ENCODE results near the gene KIR2DL3. TPM values are rescaled to one million over a fixed set of nuclear protein-coding genes. Genes with fewer than 3 reads are reported as not detected.
"Not testable (repeated sequence)": the region's sequence is repeated elsewhere in the genome, so short reads cannot be mapped to it uniquely, and the experiment has no call there.

KIR2DL3 gene
- total RNA-seq, 1 experiment from 2014 or later: not detected

DNA sequence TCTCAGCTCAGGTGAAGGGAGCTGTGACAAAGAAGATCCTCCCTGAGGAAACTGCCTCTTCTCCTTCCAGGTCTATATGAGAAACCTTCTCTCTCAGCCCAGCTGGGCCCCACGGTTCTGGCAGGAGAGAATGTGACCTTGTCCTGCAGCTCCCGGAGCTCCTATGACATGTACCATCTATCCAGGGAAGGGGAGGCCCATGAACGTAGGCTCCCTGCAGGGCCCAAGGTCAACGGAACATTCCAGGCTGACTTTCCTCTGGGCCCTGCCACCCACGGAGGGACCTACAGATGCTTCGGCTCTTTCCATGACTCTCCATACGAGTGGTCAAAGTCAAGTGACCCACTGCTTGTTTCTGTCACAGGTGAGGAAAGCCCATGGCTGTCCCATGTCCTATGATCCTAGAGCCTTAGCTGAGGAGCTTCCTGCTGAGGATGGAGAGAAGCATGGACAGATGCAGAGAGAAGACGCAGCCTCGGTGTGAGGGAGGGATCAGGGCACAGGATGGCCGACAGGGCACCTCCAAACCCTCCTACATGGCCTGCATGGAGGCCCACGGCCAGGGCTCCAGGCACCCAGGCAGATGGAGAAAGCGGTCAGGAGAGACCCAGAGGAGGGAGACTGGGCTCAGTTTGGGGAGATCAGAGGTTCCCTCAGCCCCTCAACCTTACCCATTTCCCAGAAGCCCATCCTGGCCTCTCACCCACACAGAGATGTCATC, 36.9 kb downstream of the KIR2DL3 start:
- H2AFZ ChIP-seq; H3K27ac ChIP-seq; POLR2A ChIA-PET (ENCODE audit: unreplicated experiment); H3K9me2 ChIP-seq (ENCODE audit: insufficient read depth); H3F3A ChIP-seq (ENCODE audit: insufficient read depth, low read depth); CTCF ChIA-PET; H3K79me2 ChIP-seq (ENCODE audit: low read depth); H3K9me3 ChIP-seq (ENCODE audit: insufficient read depth, low read depth); H3K4me1 ChIP-seq (replicated peaks; ENCODE audit: insufficient read depth); BruUV-seq (replicated peaks); H3K4me2 ChIP-seq; DNase-seq; H3K36me3 ChIP-seq (ENCODE audit: low read depth); H3K4me3 ChIP-seq; H4K20me1 ChIP-seq (ENCODE audit: insufficient read depth); intact Hi-C loops (cut with micrococcal nuclease; ENCODE audit: unreplicated experiment): not testable (repeated sequence)
- H3K27me3 ChIP-seq (ENCODE audit: insufficient read depth, low read depth): peaks cover 43% of the 10 kb centered on the region; the same call in 1 of the 2 replicates

DNA sequence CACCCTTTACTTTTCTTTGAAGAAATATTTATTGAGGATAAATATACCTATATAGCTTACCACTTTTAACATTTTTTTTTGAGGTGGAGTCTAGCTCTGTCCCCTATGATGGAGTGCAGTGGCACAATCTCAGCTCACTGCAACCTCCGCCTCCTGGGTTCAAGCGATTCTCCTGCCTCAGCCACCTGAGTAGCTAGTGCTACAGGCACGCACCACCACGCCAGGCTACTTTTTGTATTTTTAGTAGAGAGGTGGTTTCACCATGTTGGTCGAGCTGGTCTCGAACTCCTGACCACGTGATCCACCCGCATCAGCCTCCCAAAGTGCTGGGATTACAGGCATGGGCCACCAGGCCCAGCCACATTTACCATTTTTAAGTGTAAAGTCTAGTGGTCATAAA, 37.5 kb downstream of the KIR2DL3 start:
- intact Hi-C loops (cut with micrococcal nuclease; ENCODE audit: unreplicated experiment): not testable (repeated sequence)

GRCh38 chr19:54777851-54778250, 39.5 kb downstream of the KIR2DL3 start:
- H3K4me1 ChIP-seq (replicated peaks; ENCODE audit: insufficient read depth); H3K79me2 ChIP-seq (ENCODE audit: low read depth); H4K20me1 ChIP-seq (ENCODE audit: insufficient read depth); POLR2A ChIA-PET (ENCODE audit: unreplicated experiment); H2AFZ ChIP-seq; H3K4me3 ChIP-seq; H3K9me2 ChIP-seq (ENCODE audit: insufficient read depth); H3F3A ChIP-seq (ENCODE audit: insufficient read depth, low read depth); H3K9me3 ChIP-seq (ENCODE audit: insufficient read depth, low read depth); intact Hi-C loops (cut with micrococcal nuclease; ENCODE audit: unreplicated experiment); BruUV-seq (replicated peaks); H3K4me2 ChIP-seq; H3K36me3 ChIP-seq (ENCODE audit: low read depth); DNase-seq; CTCF ChIA-PET; H3K27ac ChIP-seq: not testable (repeated sequence)
- H3K27me3 ChIP-seq (ENCODE audit: insufficient read depth, low read depth): peaks cover 51% of the 10 kb centered on the region; the same call in 1 of the 2 replicates

More for the DNA sequence above, 37.5 kb downstream of the KIR2DL3 start:
- H3K9me3 ChIP-seq (ENCODE audit: insufficient read depth, low read depth); CTCF ChIA-PET; POLR2A ChIA-PET (ENCODE audit: unreplicated experiment); BruUV-seq (replicated peaks); H3K79me2 ChIP-seq (ENCODE audit: low read depth); H3K36me3 ChIP-seq (ENCODE audit: low read depth); H3K4me1 ChIP-seq (replicated peaks; ENCODE audit: insufficient read depth); H3K4me3 ChIP-seq; H2AFZ ChIP-seq; H3F3A ChIP-seq (ENCODE audit: insufficient read depth, low read depth); H3K4me2 ChIP-seq; H3K9me2 ChIP-seq (ENCODE audit: insufficient read depth); DNase-seq; H4K20me1 ChIP-seq (ENCODE audit: insufficient read depth); H3K27ac ChIP-seq: not testable (repeated sequence)
- H3K27me3 ChIP-seq (ENCODE audit: insufficient read depth, low read depth): peaks cover 43% of the 10 kb centered on the region; the same call in 1 of the 2 replicates

GRCh38 chr19:54778896-54779295, 40.6 kb downstream of the KIR2DL3 start:
- H4K20me1 ChIP-seq (ENCODE audit: insufficient read depth); H3F3A ChIP-seq (ENCODE audit: insufficient read depth, low read depth); H3K9me3 ChIP-seq (ENCODE audit: insufficient read depth, low read depth); CTCF ChIA-PET; DNase-seq; intact Hi-C loops (cut with micrococcal nuclease; ENCODE audit: unreplicated experiment); H3K4me3 ChIP-seq; BruUV-seq (replicated peaks); H2AFZ ChIP-seq; POLR2A ChIA-PET (ENCODE audit: unreplicated experiment); H3K4me1 ChIP-seq (replicated peaks; ENCODE audit: insufficient read depth); H3K36me3 ChIP-seq (ENCODE audit: low read depth); H3K79me2 ChIP-seq (ENCODE audit: low read depth); H3K9me2 ChIP-seq (ENCODE audit: insufficient read depth); H3K4me2 ChIP-seq; H3K27ac ChIP-seq: not testable (repeated sequence)
- H3K27me3 ChIP-seq (ENCODE audit: insufficient read depth, low read depth): peaks cover 52% of the 10 kb centered on the region; the same call in 1 of the 2 replicates

- H3F3A ChIP-seq (ENCODE audit: insufficient read depth, low read depth); H3K9me2 ChIP-seq (ENCODE audit: insufficient read depth); H3K9me3 ChIP-seq (ENCODE audit: insufficient read depth, low read depth); H4K20me1 ChIP-seq (ENCODE audit: insufficient read depth); H3K36me3 ChIP-seq (ENCODE audit: low read depth); POLR2A ChIA-PET (ENCODE audit: unreplicated experiment); CTCF ChIA-PET; DNase-seq; H3K4me3 ChIP-seq; BruUV-seq (replicated peaks); H3K4me2 ChIP-seq; H3K79me2 ChIP-seq (ENCODE audit: low read depth); H3K27ac ChIP-seq; H3K4me1 ChIP-seq (replicated peaks; ENCODE audit: insufficient read depth); H2AFZ ChIP-seq; intact Hi-C loops (cut with micrococcal nuclease; ENCODE audit: unreplicated experiment): not testable (repeated sequence)
- peaks cover 64% of the 10 kb centered on the region for H3K27me3 ChIP-seq (ENCODE audit: insufficient read depth, low read depth)
Observed at GRCh38 chr19:54782916-54783315, 44.6 kb downstream of the KIR2DL3 start.

GRCh38 chr19:54786091-54786723, 47.9 kb downstream of the KIR2DL3 start:
- H3K4me2 ChIP-seq; H3K4me1 ChIP-seq (replicated peaks; ENCODE audit: insufficient read depth); intact Hi-C loops (cut with micrococcal nuclease; ENCODE audit: unreplicated experiment); DNase-seq; H3K4me3 ChIP-seq; H3K9me3 ChIP-seq (ENCODE audit: insufficient read depth, low read depth); POLR2A ChIA-PET (ENCODE audit: unreplicated experiment); H3F3A ChIP-seq (ENCODE audit: insufficient read depth, low read depth); H2AFZ ChIP-seq; H3K27ac ChIP-seq; CTCF ChIA-PET; H3K36me3 ChIP-seq (ENCODE audit: low read depth); H3K79me2 ChIP-seq (ENCODE audit: low read depth); BruUV-seq (replicated peaks); H3K9me2 ChIP-seq (ENCODE audit: insufficient read depth); H4K20me1 ChIP-seq (ENCODE audit: insufficient read depth): not testable (repeated sequence)
- peaks cover 60% of the 10 kb centered on the region for H3K27me3 ChIP-seq (ENCODE audit: insufficient read depth, low read depth)

- POLR2A ChIA-PET (ENCODE audit: unreplicated experiment); H2AFZ ChIP-seq; H3K9me3 ChIP-seq (ENCODE audit: insufficient read depth, low read depth); intact Hi-C loops (cut with micrococcal nuclease; ENCODE audit: unreplicated experiment); H3K4me3 ChIP-seq; H3K36me3 ChIP-seq (ENCODE audit: low read depth); H4K20me1 ChIP-seq (ENCODE audit: insufficient read depth); H3K27ac ChIP-seq; BruUV-seq (replicated peaks); H3F3A ChIP-seq (ENCODE audit: insufficient read depth, low read depth); H3K79me2 ChIP-seq (ENCODE audit: low read depth); H3K4me1 ChIP-seq (replicated peaks; ENCODE audit: insufficient read depth); H3K4me2 ChIP-seq; H3K9me2 ChIP-seq (ENCODE audit: insufficient read depth); CTCF ChIA-PET; DNase-seq: not testable (repeated sequence)
- H3K27me3 ChIP-seq (ENCODE audit: insufficient read depth, low read depth): peaks cover 43% of the 10 kb centered on the region
Observed at GRCh38 chr19:54788154-54788553, 49.8 kb downstream of the KIR2DL3 start.

Measured in PC-9 (cell line).